Skeletal muscle satellite cell (primary cell): ENCODE data around the gene EYA4.

Experiments used
- H3K27me3 ChIP-seq: 2 replicates; pipeline ENCODE4 v1.7.0; 2013; ENCODE audit warnings: low read length; ENCODE audit not compliant: control insufficient read depth, insufficient read depth
- H3K36me3 ChIP-seq: 2 replicates; pipeline ENCODE4 v1.7.0; 2013; ENCODE audit warnings: mild to moderate bottlenecking, control low read depth, low read length; ENCODE audit not compliant: insufficient read depth
- H3K4me1 ChIP-seq: 2 replicates; pipeline ENCODE4 v1.7.0; 2013; ENCODE audit warnings: low read length; ENCODE audit not compliant: control insufficient read depth, insufficient read depth
- H3K4me2 ChIP-seq: 2 replicates; pipeline ENCODE4 v1.7.0; 2013; ENCODE audit warnings: mild to moderate bottlenecking, low read length
- H3K4me3 ChIP-seq: 2 replicates; pipeline ENCODE4 v1.7.0; 2013; ENCODE audit warnings: low read length
- H3K9ac ChIP-seq: 2 replicates; pipeline ENCODE4 v1.7.0; 2013; ENCODE audit warnings: mild to moderate bottlenecking, low read depth, low read length, moderate library complexity
- H3K9me3 ChIP-seq: replicated peaks from 2 replicates; pipeline ENCODE4 v1.7.0; 2013; ENCODE audit warnings: mild to moderate bottlenecking, control low read depth, low read length

The EYA4 gene

DNA sequence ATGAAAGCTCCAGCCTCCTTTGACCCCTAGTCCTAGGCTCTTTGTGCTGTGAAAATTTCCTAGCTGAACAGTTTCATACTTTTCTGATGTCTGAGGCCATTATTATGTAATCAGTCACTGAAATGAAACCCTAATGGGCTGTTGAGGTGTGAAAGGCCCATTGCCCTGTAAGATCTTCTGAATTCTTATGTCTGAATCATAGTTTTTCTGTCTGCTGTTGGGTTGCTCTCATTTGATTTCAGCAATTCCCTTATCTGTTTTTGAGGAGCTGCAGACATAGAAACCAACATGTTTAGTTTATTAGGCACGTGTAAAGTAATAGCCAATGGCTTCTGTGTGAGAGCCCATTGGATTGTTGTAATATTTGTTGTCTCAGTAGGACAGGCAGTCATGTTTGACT, 118.1 kb downstream of the EYA4 start:
- Histone ChIP-seq H3K4me1 (no peaks in the 10 kb centered on the region), H3K9me3 (no peaks in the 10 kb centered on the region), H3K27me3 (no peaks in the 10 kb centered on the region), H3K36me3 (no peaks in the 10 kb centered on the region), H3K4me2 (no peak overlapping the region), H3K9ac (no peak overlapping the region), H3K4me3 (no peak overlapping the region)

GRCh38 chr6:133359760-133360159, 118.6 kb downstream of the EYA4 start:
- Histone ChIP-seq H3K9me3 (no peaks in the 10 kb centered on the region), H3K9ac (no peak overlapping the region), H3K27me3 (no peaks in the 10 kb centered on the region)

DNA sequence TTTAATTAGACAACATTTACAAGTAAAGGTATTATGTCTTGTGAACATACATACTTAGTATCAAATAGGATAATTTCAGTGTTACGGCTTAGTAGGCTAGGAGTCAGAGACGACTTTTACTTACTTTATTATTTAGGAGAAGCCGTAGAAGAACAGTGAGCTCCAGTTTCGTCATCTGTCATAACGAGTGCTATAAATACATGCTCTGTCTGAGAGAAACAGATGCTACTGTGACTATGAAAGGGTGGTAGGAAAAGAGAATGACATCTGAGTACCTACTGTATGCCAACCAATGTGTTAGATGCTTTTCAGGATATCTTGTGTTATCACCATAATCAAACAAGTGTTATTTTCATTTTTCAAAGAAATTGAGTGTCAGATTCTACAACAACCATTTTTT, 119.0 kb downstream of the EYA4 start:
- Histone ChIP-seq H3K9me3 (no peaks in the 10 kb centered on the region), H3K4me1 (no peaks in the 10 kb centered on the region)

More at GRCh38 chr6:133359760-133360159, 118.6 kb downstream of the EYA4 start:
- Histone ChIP-seq H3K4me3 (no peak overlapping the region), H3K4me2 (no peak overlapping the region), H3K4me1 (no peaks in the 10 kb centered on the region), H3K36me3 (no peaks in the 10 kb centered on the region)

DNA sequence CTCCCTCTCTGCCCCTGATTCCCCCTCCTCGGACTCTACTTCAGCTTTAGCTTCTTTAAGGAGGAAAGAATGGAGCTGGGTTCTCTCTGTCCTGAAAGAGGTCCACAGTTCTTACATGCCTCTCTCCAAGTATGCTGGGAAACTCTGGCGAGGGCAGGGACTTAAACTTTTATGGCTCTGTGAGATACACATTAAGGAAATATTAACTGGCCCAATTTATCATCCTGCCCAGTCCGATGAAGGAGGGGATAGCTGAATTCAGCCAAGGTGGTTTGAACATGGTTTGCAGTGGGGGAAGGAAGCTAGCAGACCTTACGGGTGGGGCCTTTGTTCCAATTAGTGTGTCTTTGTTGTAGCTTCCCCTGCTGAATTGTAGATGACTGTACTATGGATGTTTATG, 121.7 kb downstream of the EYA4 start:
- Histone ChIP-seq H3K4me3 (no peak overlapping the region), H3K9me3 (no peaks in the 10 kb centered on the region), H3K36me3 (no peaks in the 10 kb centered on the region), H3K4me2 (no peak overlapping the region), H3K9ac (no peak overlapping the region), H3K4me1 (no peaks in the 10 kb centered on the region), H3K27me3 (no peaks in the 10 kb centered on the region)

More for the DNA sequence above, 119.0 kb downstream of the EYA4 start:
- no peak overlapping the region for H3K4me3 ChIP-seq
- H3K36me3 ChIP-seq: no peaks in the 10 kb centered on the region
- H3K4me2 ChIP-seq: no peak overlapping the region
- H3K27me3 ChIP-seq: no peaks in the 10 kb centered on the region
- no peak overlapping the region for H3K9ac ChIP-seq

DNA sequence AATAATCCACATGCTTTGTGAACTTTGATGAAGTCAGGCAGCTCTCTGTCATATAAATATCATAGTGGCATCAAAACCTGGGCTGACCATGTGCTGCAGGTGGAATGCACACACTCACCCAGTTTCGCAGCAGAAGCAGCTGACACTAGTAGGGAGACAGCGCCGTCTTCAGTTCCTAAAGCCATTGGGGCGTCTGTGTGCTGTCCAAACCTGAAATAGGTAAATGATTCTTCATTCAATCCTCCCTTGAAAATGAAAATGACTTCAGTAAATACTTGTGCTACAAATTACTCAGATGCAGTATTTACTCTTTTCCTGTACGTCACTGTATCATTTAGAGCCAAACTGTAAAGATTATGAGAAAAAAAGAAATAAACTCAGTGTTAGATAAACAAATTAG, 127.5 kb downstream of the EYA4 start:
- Histone ChIP-seq H3K27me3 (no peaks in the 10 kb centered on the region), H3K4me3 (no peak overlapping the region), H3K4me1 (no peaks in the 10 kb centered on the region), H3K9me3 (no peaks in the 10 kb centered on the region), H3K9ac (no peak overlapping the region), H3K36me3 (no peaks in the 10 kb centered on the region), H3K4me2 (no peak overlapping the region)

DNA sequence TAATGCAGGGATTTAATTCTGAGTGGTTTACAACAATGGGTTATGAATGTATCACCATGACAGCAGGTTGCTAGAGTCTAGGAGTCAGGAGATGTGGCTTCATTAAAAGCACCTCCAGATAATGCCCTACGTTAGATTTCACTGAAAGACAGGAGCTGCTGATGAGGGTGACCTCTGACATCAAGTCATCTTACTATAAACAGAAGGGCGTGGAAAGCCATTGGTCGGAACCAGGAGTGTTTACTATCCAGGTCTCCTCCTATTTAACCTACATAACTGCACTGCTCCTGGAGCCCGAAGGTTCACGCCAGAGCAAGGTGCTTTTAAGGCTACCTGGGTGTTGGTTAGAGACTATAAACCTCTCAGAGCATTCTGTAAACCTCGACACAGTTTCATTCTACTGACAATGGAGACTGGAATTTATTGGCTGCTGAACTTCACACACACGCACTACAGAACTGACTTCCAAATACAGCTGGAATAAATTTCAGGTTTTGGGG, 128.7 kb downstream of the EYA4 start:
- Histone ChIP-seq H3K9ac (no peak overlapping the region), H3K9me3 (no peaks in the 10 kb centered on the region), H3K36me3 (no peaks in the 10 kb centered on the region), H3K4me2 (no peak overlapping the region), H3K4me3 (no peak overlapping the region), H3K4me1 (no peaks in the 10 kb centered on the region), H3K27me3 (no peaks in the 10 kb centered on the region)

DNA sequence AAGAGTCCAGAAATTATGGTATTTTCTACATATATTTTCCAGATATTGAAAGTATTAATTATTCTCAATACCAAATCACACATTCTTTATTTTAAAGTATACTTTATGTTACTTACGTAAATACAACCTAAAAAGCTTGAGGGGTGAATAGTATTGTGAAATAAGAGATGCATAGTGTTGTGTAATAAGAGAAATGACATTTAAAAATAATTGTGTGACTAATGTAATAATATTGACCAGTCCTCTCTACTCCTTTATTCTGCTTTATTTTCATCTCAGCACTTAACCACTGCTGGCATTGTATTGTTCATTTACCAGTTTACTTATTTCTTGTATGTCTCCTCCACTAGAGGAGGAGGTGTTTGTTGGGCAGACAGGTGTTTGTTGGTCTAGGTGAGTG, 135.6 kb downstream of the EYA4 start:
- no peaks in the 10 kb centered on the region for H3K9me3 ChIP-seq
- H3K27me3 ChIP-seq: no peaks in the 10 kb centered on the region
- no peaks in the 10 kb centered on the region for H3K36me3 ChIP-seq
- H3K4me2 ChIP-seq: no peak overlapping the region
- H3K9ac ChIP-seq: no peak overlapping the region
- no peaks in the 10 kb centered on the region for H3K4me1 ChIP-seq
- H3K4me3 ChIP-seq: no peak overlapping the region

- Histone ChIP-seq H3K4me2 (no peak overlapping the region), H3K36me3 (no peaks in the 10 kb centered on the region), H3K9ac (no peak overlapping the region), H3K4me1 (no peaks in the 10 kb centered on the region), H3K27me3 (no peaks in the 10 kb centered on the region), H3K4me3 (no peak overlapping the region), H3K9me3 (no peaks in the 10 kb centered on the region)
These were observed 136.1 kb downstream of the EYA4 start for GRCh38 chr6:133377219-133377618.

- Histone ChIP-seq H3K36me3 (no peaks in the 10 kb centered on the region), H3K4me2 (no peak overlapping the region), H3K27me3 (no peaks in the 10 kb centered on the region), H3K4me3 (no peak overlapping the region), H3K9me3 (no peaks in the 10 kb centered on the region), H3K9ac (no peak overlapping the region), H3K4me1 (no peaks in the 10 kb centered on the region)
These were observed 138.9 kb downstream of the EYA4 start for GRCh38 chr6:133380047-133380446.

DNA sequence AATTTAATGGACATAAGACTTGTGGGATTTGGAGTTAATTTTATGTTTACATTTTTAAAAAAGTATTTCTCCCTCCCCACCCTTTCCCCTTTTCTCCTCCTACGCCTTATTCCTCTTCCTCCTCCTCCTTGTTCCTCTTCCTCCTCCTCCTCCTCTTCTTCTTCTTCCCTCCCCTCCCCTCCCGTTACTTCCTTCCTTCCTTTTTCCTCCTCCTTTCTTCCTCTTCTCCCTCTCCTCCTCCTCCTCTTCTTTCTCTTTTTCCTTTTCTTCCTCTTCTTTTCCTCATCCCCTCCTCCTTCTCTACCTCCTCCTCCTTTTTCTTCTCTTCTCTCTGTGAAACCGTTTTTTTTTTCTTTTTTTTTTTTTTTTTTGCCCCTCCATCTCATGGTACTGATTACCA, 139.6 kb downstream of the EYA4 start:
- H3K4me1 ChIP-seq: no peaks in the 10 kb centered on the region
- no peaks in the 10 kb centered on the region for H3K27me3 ChIP-seq
- no peaks in the 10 kb centered on the region for H3K36me3 ChIP-seq
- no peak overlapping the region for H3K9ac ChIP-seq
- H3K4me3 ChIP-seq: no peak overlapping the region
- no peak overlapping the region for H3K4me2 ChIP-seq
- H3K9me3 ChIP-seq: no peaks in the 10 kb centered on the region

DNA sequence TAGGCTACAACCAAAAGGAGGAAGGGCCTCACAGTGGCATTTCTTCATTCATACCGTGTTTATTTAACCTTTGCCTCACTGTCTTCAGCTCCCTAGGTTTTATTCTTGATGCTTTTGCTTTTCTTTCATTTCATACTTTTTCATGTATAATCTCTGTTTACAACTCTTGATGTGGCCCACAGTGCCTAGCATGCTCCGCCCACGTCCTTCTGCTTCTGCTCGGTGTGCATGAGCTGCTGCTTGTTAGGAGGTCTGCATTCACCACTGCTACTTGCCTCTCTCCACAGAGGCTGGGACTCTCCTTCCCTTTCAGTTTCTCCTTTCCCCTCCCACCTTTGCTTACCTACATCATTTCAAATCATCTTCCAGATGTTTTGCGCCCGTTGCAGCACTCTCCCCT, 147.6 kb downstream of the EYA4 start:
- Histone ChIP-seq H3K4me2 (no peak overlapping the region), H3K4me3 (no peak overlapping the region), H3K9ac (no peak overlapping the region), H3K9me3 (no peaks in the 10 kb centered on the region), H3K36me3 (no peaks in the 10 kb centered on the region), H3K4me1 (no peaks in the 10 kb centered on the region), H3K27me3 (no peaks in the 10 kb centered on the region)

- Histone ChIP-seq H3K9me3 (no peaks in the 10 kb centered on the region), H3K4me1 (peaks cover 3% of the 10 kb centered on the region), H3K9ac (no peak overlapping the region), H3K36me3 (no peaks in the 10 kb centered on the region), H3K4me3 (no peak overlapping the region), H3K4me2 (no peak overlapping the region), H3K27me3 (no peaks in the 10 kb centered on the region)
These were observed 149.0 kb downstream of the EYA4 start for GRCh38 chr6:133390168-133390567.
